H9 (cell line): ENCODE data around the gene MARK4. TPM values are rescaled to one million over a fixed set of nuclear protein-coding genes. Genes with fewer than 3 reads are reported as not detected.

ENCODE experiments used
- DNase-seq: peaks from one replicate; pipeline ENCODE4 v3.0.0-alpha.2; 2017
- H2AFZ ChIP-seq: one replicate; pipeline ENCODE4 v1.6.1; 2013; ENCODE audit warnings: mild to moderate bottlenecking, low read length, control low read depth, moderate library complexity
- H2AK5ac ChIP-seq: 2 replicates; pipeline ENCODE4 v1.6.1; 2013; ENCODE audit warnings: low read length, control low read depth, mixed read lengths; ENCODE audit not compliant: insufficient read length
- H2BK120ac ChIP-seq: one replicate; pipeline ENCODE4 v1.6.1; 2013; ENCODE audit warnings: low read depth, mild to moderate bottlenecking, low read length, control low read depth, inconsistent platforms; ENCODE audit not compliant: poor library complexity, severe bottlenecking
- H2BK12ac ChIP-seq: 2 replicates; pipeline ENCODE4 v1.6.1; 2013; ENCODE audit warnings: low read length, control low read depth, mixed read lengths, low read depth; ENCODE audit not compliant: insufficient read length
- H2BK15ac ChIP-seq: 2 replicates; pipeline ENCODE4 v1.6.1; 2013; ENCODE audit warnings: low read depth, low read length, control low read depth
- H2BK20ac ChIP-seq: one replicate; pipeline ENCODE4 v1.6.1; 2013; ENCODE audit warnings: low read depth, mild to moderate bottlenecking, low read length, control low read depth, inconsistent platforms; ENCODE audit not compliant: poor library complexity, severe bottlenecking
- H2BK5ac ChIP-seq: 2 replicates; pipeline ENCODE4 v1.6.1; 2013; ENCODE audit warnings: low read length, control low read depth, mixed read lengths; ENCODE audit not compliant: insufficient read length
- H3K14ac ChIP-seq: 2 replicates; pipeline ENCODE4 v1.6.1; 2013; ENCODE audit warnings: low read length, control low read depth; ENCODE audit not compliant: insufficient read depth
- H3K18ac ChIP-seq: 2 replicates; pipeline ENCODE4 v1.6.1; 2013; ENCODE audit warnings: low read depth, mild to moderate bottlenecking, mixed read lengths, low read length, control low read depth; ENCODE audit not compliant: insufficient read length
- H3K23ac ChIP-seq: 2 replicates; pipeline ENCODE4 v1.6.1; 2013; ENCODE audit warnings: low read length, control low read depth, mixed read lengths, low read depth; ENCODE audit not compliant: insufficient read length
- H3K23me2 ChIP-seq: 2 replicates; pipeline ENCODE4 v1.6.1; 2013; ENCODE audit warnings: low read depth, mild to moderate bottlenecking, mixed read lengths, low read length, control low read depth; ENCODE audit not compliant: insufficient read length, poor library complexity, severe bottlenecking
- H3K27ac ChIP-seq: 2 replicates; pipeline ENCODE4 v1.5.1; 2013; ENCODE audit warnings: low read length, control low read depth, mixed read lengths, low read depth; ENCODE audit not compliant: insufficient read length
- H3K27me3 ChIP-seq: 2 replicates; pipeline ENCODE4 v1.6.1; 2013; ENCODE audit warnings: low read length, control low read depth, inconsistent platforms; ENCODE audit not compliant: insufficient read depth
- H3K4ac ChIP-seq: 2 replicates; pipeline ENCODE4 v1.6.1; 2013; ENCODE audit warnings: low read depth, mild to moderate bottlenecking, control low read depth, inconsistent platforms, low read length, moderate library complexity
- H3K4me1 ChIP-seq: 2 replicates; pipeline ENCODE4 v1.6.1; 2013; ENCODE audit warnings: low read length, control low read depth, inconsistent platforms; ENCODE audit not compliant: insufficient read depth
- H3K4me2 ChIP-seq: 2 replicates; pipeline ENCODE4 v1.6.1; 2013; ENCODE audit warnings: low read length, control low read depth, mixed read lengths; ENCODE audit not compliant: insufficient read length, insufficient read depth
- H3K56ac ChIP-seq: 2 replicates; pipeline ENCODE4 v1.6.1; 2013; ENCODE audit warnings: low read depth, mild to moderate bottlenecking, mixed read lengths, low read length, control low read depth; ENCODE audit not compliant: insufficient read length
- H3K79me1 ChIP-seq: 2 replicates; pipeline ENCODE4 v1.6.1; 2013; ENCODE audit warnings: low read depth, mild to moderate bottlenecking, moderate library complexity, low read length, control low read depth, inconsistent platforms; ENCODE audit not compliant: insufficient read depth, poor library complexity, severe bottlenecking
- H3K79me2 ChIP-seq: 2 replicates; pipeline ENCODE4 v1.6.1; 2013; ENCODE audit warnings: low read length, control low read depth, inconsistent platforms; ENCODE audit not compliant: insufficient read depth
- H3K9ac ChIP-seq: 2 replicates; pipeline ENCODE4 v1.6.1; 2013; ENCODE audit warnings: low read length, control low read depth, mixed read lengths; ENCODE audit not compliant: insufficient read length; ENCODE audit errors: extremely low read depth
- H3K9me3 ChIP-seq: one replicate; pipeline ENCODE4 v1.6.1; 2013; ENCODE audit warnings: low read depth, low read length, inconsistent platforms; ENCODE audit not compliant: control insufficient read depth
- H3T11ph ChIP-seq: one replicate; pipeline ENCODE4 v1.6.1; 2013; ENCODE audit warnings: mild to moderate bottlenecking, low read length, control low read depth, inconsistent platforms
- H4K20me1 ChIP-seq: one replicate; pipeline ENCODE4 v1.6.1; 2013; ENCODE audit not compliant: control insufficient read depth, insufficient read length, insufficient read depth
- H4K5ac ChIP-seq: 2 replicates; pipeline ENCODE4 v1.6.1; 2013; ENCODE audit warnings: low read depth, mild to moderate bottlenecking, mixed read lengths, low read length, control low read depth; ENCODE audit not compliant: insufficient read length
- H4K8ac ChIP-seq: replicated peaks from 2 replicates; pipeline ENCODE4 v1.6.1; 2013; ENCODE audit warnings: low read length, control low read depth, mixed read lengths, low read depth; ENCODE audit not compliant: insufficient read length
- H4K91ac ChIP-seq: 2 replicates; pipeline ENCODE4 v1.6.1; 2013; ENCODE audit warnings: low read depth, mild to moderate bottlenecking, moderate library complexity, mixed read lengths, low read length, control low read depth; ENCODE audit not compliant: insufficient read length
- H3K27ac Mint-ChIP-seq, 3 experiments: 2 replicates in 2 of 3; 3 replicates in 1 of 3; pipeline ENCODE4 v1.8.0; 2020 to 2021; ENCODE audit warnings: mixed read lengths in 3 of 3, mild to moderate bottlenecking in 1 of 3, moderate library complexity in 1 of 3
- H3K27me3 Mint-ChIP-seq: 2 replicates; pipeline ENCODE4 v1.8.0; 2021; ENCODE audit warnings: low read depth, mild to moderate bottlenecking, moderate library complexity, mixed read lengths
- H3K36me3 Mint-ChIP-seq, 3 experiments: 2 replicates in 2 of 3; 3 replicates in 1 of 3; pipeline ENCODE4 v1.8.0; 2020 to 2021; ENCODE audit warnings: low read depth in 3 of 3, mixed read lengths in 3 of 3; ENCODE audit not compliant: insufficient read depth in 1 of 3
- H3K4me1 Mint-ChIP-seq, 2 experiments: 2 replicates each; pipeline ENCODE4 v1.8.0; 2020; ENCODE audit warnings: mixed read lengths in 2 of 2
- H3K4me3 Mint-ChIP-seq, 2 experiments: 2 replicates in 1 of 2; 3 replicates in 1 of 2; pipeline ENCODE4 v1.8.0; 2020 to 2021; ENCODE audit warnings: mild to moderate bottlenecking in 2 of 2, mixed read lengths in 2 of 2, moderate library complexity in 1 of 2
- H3K9me3 Mint-ChIP-seq, 2 experiments: 2 replicates in 1 of 2; 3 replicates in 1 of 2; pipeline ENCODE4 v1.8.0; 2020; ENCODE audit warnings: mild to moderate bottlenecking in 2 of 2, mixed read lengths in 2 of 2, moderate library complexity in 1 of 2
- CTCF ChIP-seq: fragments of 200-600 bp; sonication (generic); conservative IDR thresholded peaks from 3 replicates; pipeline ENCODE4 v1.8.0; 2021; ENCODE audit warnings: antibody characterized with exemption, mild to moderate bottlenecking
- WGBS: extraction: QIAGEN DNeasy Blood & Tissue Kit; methylation state at CpG from one replicate; pipeline ENCODE4 v1.1.7; 2013; ENCODE audit warnings: missing lambda C conversion rate, low lambda C conversion rate, mixed read lengths; ENCODE audit not compliant: insufficient read length; ENCODE audit errors: extremely low coverage; 5-methylcytosine and 5-hydroxymethylcytosine counted together
- total RNA-seq: library from RNA; stranded (reverse); gene quantifications from 2 replicates; pipeline ENCODE4 v1.2.1, GENCODE V29; 2021

Gene MARK4
- total RNA-seq, 1 experiment from 2014 or later, result 44.7 TPM

- H3K23me2 ChIP-seq, result no peaks in the 10 kb centered on the region
- H2BK5ac ChIP-seq, result no peak overlapping the region
- Mint-ChIP-seq H3K36me3 (no peaks in the 10 kb centered on the region), H3K27ac (no peak overlapping the region), H3K9me3 (no peaks in the 10 kb centered on the region), H3K27me3 (peaks cover 82% of the 10 kb centered on the region), H3K4me1 (peaks cover 0 to 4% of the 10 kb centered on the region in 2 experiments; a peak in 1 of 4 replicates), H3K4me3 (no peak overlapping the region)
- no peak overlapping the region for H2BK120ac ChIP-seq
- H3K27me3 ChIP-seq, result peaks cover 3% of the 10 kb centered on the region; the same call in 1 of the 2 replicates
- no peak overlapping the region for H4K5ac ChIP-seq
- no peak overlapping the region for H3K56ac ChIP-seq
- no peaks in the 10 kb centered on the region for H3K4me1 ChIP-seq
- no peak overlapping the region for H3T11ph ChIP-seq
- H3K9ac ChIP-seq, result no peak overlapping the region
- no peaks in the 10 kb centered on the region for H3K79me2 ChIP-seq
- no peak overlapping the region for H3K18ac ChIP-seq
- no peak overlapping the region for H3K27ac ChIP-seq
- no peak overlapping the region for H4K91ac ChIP-seq
- no peak overlapping the region for H4K8ac ChIP-seq
- no peaks in the 10 kb centered on the region for H4K20me1 ChIP-seq
- no peak for TF ChIP-seq CTCF
- WGBS, result no CpG with 5 or more reads among the region's 8 CpGs
- H2AFZ ChIP-seq, result no peak overlapping the region
- no peaks in the 10 kb centered on the region for H3K79me1 ChIP-seq
- no peak overlapping the region for H2BK15ac ChIP-seq
- H3K14ac ChIP-seq, result no peak overlapping the region
- DNase-seq, result no peak
- no peaks in the 10 kb centered on the region for H3K9me3 ChIP-seq
- no peak overlapping the region for H3K4ac ChIP-seq
- H2BK20ac ChIP-seq, result no peak overlapping the region
- H3K23ac ChIP-seq, result no peak overlapping the region
- H2AK5ac ChIP-seq, result no peak overlapping the region
- H2BK12ac ChIP-seq, result no peak overlapping the region
- H3K4me2 ChIP-seq, result no peak overlapping the region
These were observed 63.7 kb downstream of the MARK4 start for GRCh38 chr19:45314708-45315245.
